ENCODE results near the gene FAM171A2.

DNA sequence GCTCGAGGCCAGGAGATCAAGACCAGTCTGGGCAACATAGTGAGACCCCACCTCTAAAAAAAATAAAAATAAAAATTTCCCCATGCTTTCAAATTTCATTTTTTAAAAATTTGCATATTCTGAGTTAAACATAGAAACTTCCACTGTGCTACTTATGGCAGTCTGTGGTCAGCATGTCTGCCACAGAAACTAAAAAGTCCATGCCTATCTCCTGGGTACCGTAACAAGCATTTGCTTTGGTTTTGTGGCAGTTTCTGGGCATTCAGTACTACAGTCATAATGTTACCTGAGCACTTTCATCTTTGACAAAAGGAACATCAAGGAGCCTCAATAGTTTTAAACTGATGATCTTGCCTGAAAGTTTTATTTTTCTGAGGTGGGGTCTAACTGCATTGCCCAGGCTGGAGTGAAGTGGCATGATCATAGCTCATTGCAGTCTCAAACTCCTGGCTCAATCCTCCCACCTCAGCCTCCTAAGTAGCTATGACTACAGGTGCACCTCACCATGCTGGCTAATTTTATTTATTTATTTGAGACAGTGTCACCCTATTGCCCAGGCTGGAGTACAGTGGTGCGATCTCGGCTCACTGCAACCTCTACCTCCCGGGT lies 39.0 kb upstream of the FAM171A2 start:
- TF ChIP-seq, protein P1, sequence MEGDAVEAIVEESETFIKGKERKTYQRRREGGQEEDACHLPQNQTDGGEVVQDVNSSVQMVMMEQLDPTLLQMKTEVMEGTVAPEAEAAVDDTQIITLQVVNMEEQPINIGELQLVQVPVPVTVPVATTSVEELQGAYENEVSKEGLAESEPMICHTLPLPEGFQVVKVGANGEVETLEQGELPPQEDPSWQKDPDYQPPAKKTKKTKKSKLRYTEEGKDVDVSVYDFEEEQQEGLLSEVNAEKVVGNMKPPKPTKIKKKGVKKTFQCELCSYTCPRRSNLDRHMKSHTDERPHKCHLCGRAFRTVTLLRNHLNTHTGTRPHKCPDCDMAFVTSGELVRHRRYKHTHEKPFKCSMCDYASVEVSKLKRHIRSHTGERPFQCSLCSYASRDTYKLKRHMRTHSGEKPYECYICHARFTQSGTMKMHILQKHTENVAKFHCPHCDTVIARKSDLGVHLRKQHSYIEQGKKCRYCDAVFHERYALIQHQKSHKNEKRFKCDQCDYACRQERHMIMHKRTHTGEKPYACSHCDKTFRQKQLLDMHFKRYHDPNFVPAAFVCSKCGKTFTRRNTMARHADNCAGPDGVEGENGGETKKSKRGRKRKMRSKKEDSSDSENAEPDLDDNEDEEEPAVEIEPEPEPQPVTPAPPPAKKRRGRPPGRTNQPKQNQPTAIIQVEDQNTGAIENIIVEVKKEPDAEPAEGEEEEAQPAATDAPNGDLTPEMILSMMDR (IDR thresholded peaks at IDR 0.05; ENCODE audit: insufficient read depth, low read length) = no peak
- no peak for TF ChIP-seq POLR2AphosphoS5 (IDR thresholded peaks at IDR 0.05; ENCODE audit: low read depth)
- no peak for TF ChIP-seq SPI1 (IDR thresholded peaks at IDR 0.05; ENCODE audit: borderline replicate concordance, low read depth)
- TF ChIP-seq, protein P2, sequence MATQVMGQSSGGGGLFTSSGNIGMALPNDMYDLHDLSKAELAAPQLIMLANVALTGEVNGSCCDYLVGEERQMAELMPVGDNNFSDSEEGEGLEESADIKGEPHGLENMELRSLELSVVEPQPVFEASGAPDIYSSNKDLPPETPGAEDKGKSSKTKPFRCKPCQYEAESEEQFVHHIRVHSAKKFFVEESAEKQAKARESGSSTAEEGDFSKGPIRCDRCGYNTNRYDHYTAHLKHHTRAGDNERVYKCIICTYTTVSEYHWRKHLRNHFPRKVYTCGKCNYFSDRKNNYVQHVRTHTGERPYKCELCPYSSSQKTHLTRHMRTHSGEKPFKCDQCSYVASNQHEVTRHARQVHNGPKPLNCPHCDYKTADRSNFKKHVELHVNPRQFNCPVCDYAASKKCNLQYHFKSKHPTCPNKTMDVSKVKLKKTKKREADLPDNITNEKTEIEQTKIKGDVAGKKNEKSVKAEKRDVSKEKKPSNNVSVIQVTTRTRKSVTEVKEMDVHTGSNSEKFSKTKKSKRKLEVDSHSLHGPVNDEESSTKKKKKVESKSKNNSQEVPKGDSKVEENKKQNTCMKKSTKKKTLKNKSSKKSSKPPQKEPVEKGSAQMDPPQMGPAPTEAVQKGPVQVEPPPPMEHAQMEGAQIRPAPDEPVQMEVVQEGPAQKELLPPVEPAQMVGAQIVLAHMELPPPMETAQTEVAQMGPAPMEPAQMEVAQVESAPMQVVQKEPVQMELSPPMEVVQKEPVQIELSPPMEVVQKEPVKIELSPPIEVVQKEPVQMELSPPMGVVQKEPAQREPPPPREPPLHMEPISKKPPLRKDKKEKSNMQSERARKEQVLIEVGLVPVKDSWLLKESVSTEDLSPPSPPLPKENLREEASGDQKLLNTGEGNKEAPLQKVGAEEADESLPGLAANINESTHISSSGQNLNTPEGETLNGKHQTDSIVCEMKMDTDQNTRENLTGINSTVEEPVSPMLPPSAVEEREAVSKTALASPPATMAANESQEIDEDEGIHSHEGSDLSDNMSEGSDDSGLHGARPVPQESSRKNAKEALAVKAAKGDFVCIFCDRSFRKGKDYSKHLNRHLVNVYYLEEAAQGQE (IDR thresholded peaks at IDR 0.05; ENCODE audit: insufficient replicate concordance, low read depth) = no peak
